HG03575 (cell line): ENCODE data around the gene NAE1.

ENCODE experiments used
- ATAC-seq: cut with Tn5 transposase; IDR thresholded peaks from one replicate; pipeline ENCODE4 v1.9.1; 2021; ENCODE audit not compliant: unreplicated experiment, insufficient number of reproducible peaks, low FRiP score; ENCODE audit errors: extremely low read depth

NAE1 gene

DNA sequence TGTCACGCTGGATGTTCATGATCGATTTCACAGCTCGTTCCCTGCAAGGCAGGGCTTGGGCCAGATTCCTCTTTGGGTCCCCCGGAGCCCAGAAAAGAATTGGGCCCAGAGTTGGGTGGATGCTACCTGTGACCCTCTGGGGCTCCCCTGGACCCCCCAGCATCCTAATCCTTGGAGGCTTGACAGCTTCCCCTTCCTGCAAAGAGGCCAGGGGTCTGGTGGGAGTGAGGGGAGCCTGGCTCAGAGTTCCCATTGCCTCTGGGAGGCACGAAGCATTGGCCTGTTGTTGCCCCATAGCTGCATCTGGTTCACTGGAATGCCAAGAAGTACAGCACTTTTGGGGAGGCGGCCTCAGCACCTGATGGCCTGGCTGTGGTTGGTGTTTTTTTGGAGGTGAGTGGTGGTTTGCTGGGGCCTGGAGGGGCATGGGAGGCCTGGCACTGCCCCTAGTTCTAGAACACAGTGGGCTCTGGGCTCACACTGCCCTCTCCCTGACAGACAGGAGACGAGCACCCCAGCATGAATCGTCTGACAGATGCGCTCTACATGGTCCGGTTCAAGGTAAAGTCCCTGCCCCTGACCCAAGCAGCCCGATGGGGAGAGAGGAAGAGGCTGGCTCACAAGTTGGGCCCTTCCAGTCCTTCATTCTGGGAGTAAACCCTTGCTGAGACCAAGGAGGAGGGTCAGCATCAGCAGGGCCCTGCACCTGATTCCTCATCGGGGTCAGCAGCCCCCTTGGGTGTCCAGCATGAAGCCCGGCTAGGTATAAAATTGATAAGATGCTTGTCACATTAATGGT is 20.6 kb upstream of the NAE1 start:
- no peak for ATAC-seq

DNA sequence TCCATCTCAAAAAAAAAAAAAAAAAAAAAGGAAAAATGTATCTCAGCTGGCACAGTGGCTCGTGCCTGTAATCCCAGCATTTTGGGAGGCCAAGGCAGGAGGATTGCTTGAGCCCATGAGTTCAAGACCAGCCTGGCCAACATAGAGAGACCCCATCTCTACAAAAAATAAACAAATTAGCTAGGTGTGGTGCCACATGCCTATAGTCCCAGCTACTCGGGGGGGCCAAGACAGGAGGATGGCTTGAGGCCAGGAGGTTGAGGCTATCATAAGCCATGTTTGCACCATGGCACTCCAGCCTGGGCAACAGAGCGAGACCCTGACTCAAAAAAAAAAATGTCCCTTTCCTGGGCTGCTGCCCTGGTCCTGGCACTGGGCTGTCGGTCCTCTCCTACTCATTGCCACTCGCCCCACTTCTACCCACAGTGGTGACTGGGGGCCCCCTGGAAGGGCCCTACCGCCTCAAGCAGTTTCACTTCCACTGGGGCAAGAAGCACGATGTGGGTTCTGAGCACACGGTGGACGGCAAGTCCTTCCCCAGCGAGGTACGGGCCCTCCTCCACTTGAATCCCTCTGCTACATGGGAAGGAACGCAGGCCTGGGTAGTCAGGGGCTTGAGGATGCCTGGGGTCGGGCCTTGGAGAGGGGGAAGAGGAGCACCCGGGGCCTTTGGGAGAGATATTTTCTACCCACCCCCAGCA is 19.5 kb upstream of the NAE1 start:
- no peak for ATAC-seq

DNA sequence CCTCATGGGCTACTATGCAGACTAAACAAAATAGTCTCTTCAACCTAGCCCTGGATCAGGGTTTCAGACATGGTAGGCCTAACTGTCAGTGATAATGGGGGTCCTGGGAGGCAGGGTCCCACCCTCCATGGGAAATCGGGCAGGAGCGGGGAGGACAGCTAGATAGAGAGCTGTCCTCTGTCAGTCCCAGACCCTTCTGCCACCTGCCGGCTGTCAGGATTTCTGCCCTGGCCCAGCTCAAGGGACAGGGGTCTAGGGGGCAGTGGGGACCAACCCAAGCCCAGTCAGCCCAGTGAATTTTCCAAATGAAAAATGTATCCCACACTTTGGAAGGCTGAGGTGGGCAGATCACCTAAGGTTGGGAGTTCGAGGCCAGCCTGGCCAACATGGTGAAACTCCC is 18.8 kb upstream of the NAE1 start:
- ATAC-seq: no peak

DNA sequence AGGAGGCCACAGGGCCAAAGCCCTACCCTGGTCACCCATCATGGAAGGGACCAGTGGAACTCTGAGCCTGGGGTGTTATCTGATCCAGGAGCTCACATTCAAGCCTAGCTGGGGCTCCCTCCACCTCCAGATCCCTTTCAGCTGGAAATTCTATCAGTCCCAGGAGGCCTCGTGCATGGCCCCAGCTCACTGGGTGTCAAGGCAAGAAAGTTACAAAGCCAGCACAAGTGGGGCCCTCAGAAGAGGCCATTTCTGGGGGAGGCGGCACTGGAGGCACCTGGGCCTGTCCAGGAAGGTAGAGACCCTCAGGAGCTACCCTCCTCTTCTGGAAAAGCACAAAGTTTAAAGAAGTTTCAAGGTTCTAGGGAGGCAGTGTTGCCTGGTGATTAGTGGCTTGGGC is 18.2 kb upstream of the NAE1 start:
- ATAC-seq: no peak

DNA sequence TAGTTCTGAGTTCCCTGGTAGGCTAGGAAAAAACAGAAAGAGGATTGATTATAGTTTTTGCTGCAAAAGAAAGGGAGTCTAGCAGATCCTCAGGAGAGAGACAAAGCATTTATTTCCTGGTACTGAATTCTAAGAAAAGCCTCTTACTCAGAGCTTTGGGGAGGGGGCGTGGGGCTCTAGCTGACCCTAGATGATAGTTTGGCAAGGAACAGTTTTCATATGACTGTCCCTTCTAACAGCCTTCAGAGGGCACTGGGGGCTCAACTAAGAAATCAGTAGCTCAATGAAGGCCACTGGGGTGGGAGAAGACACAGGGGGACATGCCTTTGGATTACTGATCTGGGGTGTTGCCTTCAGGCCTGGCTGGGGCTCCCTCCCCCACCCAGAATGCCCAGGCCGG is 17.4 kb upstream of the NAE1 start:
- no peak for ATAC-seq

DNA sequence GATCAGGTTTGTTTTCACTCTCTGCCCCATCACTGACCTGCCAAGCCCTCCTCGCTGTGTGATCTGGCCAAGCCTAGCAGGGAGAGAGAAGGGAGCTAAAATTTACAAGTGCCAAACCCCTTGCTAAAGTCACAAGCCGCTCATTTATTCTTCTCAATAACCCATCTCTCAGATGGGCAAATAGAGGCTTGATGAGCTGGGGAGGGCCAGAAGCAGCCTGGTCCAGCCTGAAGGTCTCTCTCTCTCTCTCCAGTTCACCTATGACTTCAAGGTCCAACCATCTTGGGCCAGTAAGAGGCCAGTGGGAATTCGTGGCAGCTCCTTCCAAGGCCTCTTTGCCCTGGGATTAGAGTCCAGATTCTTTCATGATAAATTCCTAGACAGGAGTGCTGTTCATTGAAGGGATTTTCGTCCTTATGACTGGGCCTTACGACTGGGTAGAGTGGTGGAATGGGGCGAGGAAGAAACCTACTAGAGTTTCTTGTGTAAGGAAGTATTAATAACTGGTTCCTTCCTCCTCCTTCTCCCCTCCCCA is 16.8 kb upstream of the NAE1 start:
- ATAC-seq: no peak

DNA sequence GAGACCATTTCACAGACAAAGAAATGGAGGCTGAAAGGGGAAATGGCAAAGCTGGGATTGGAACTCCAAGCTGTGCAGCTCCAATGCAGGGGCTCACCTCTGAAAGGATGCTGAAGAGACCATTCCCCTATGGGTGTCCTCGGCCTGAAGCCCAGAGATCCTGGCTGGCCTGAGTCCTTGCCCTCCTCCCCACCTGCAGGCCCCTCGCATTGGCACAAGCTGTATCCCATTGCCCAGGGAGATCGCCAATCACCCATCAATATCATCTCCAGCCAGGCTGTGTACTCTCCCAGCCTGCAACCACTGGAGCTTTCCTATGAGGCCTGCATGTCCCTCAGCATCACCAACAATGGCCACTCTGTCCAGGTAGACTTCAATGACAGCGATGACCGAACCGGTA is 16.1 kb upstream of the NAE1 start:
- ATAC-seq: no peak

DNA sequence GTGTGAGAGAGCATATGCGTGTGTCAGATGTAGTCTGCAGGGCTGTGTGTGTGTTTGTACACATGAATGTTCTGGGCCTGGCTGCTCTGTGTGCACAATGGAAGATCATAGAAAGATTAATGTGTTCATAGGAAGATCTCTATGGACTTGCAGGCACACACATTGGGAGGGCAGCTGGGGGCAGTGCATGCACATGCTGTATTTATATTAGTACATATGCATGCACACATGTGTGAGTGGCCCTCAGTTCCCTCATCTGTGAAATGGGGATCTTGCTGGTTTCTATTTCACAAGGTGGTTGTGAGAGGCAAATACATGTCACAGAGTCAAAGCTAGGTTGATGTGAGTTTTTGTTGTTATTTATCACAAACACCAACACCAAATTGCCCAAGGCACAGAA is 15.5 kb upstream of the NAE1 start:
- no peak for ATAC-seq

DNA sequence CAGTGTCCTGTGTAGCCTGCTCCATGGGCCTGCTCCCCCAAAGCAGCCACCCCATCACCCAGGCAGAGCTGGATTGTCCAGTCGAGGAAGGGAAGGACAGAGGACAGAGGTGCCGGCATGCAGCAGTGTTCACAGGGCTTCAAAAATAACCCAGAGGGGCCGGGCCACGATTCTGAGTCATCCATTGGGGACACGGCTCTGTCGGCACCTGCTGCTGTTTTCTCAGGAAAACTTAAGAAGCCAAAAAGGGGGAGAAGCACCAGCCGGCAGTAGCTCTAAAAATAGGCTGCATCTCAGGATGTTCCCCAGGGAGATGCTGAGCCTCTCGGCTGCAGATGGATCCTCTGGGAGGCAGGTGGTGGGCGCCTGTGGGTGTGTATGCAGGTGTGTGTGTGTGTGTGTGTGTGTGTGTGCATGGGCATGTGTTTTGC is 15.0 kb upstream of the NAE1 start:
- no peak for ATAC-seq

DNA sequence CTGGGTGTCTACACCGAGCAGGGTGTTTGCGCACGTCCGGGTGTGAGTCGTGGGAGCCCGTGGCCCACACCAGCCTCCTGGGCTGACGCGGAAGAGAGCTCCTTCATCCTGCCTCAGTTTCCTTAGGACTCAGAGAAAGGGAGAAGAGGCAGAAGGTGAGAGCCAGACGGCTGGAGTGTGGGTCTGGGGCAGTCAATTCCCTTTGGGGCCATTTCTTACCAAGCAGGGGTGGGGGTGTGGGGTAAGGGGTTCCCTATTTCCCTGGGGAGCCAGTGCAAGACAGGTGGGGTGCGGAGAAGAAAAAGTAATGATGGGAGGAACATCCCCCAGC is 14.3 kb upstream of the NAE1 start:
- ATAC-seq: no peak

DNA sequence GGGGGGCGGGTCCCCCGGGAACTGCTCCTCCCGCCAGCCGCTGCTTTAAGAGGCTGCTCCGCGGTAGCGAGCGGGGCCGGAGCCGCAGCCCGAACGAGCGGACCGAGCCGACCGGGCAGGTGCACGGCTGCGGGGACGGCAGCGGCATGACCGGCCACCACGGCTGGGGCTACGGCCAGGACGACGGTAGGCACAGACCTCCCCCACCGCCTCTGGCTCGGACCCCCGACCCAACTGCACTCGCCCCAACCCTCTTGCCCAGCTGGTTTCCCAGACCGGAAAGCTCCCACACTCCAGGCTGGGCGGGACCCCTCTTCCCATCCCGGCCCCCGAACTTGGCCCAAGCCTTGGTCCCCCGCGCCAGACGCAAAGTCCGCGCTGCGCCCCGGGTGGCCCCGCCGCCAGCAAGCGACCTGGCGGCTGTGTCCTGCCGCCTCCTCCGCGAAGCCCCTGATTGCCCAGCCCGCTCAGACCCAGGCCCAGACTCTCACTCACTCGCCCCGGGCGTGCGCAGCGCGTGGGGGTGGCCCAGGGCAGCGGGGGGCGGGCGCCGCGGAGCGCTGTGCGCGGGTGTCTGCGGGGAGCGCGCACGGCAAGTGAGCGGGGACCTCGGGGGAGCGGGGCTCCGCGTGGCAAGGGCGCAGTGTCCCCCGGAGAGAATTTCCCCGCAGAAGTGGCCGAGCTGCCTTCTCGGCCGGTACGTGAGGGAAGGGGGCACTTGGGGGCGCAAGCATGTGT is 13.7 kb upstream of the NAE1 start, which contains the start of gene CA7:
Gene CA7 (plus strand): TSS at position 73 of the 738 bp plus-strand sequence. CDS start 74 bp downstream, at position 147.
- ATAC-seq: no peak

DNA sequence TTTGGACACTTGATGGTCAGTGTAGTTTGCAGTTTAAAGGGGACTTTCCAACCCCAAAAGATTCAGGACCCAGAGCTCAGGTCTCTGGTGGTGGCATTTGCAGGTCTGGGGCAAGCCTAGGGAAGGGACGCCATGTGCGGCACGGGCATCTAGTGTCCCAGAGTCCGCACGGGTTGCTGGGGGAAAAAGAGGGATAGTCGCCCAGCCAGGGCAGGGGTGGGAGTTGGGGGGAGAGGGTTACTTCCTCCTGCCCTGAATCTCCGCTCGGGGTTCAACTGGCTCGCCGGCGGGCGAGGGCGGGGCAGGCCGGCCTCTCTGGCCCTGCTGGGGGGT is 13.2 kb upstream of the NAE1 start:
- ATAC-seq: no peak

DNA sequence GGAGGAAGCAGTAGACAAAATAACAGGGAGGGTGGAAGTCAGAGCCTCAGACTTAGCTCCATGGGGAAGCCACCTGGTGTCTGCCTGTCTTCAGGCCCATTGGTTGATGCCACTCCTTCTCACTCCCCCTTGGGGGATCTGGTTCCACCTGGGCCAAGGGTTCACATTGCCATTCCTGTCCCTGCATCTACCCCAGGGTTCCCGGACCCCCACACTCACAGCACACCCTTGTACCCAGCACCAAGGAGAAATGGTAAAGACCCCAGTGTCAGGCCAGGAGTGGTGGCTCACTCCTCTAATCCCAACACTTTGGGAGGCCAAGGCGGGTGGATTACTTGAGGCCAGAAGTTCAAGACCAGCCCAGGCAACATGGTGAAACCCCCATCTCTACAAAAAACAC is 12.4 kb upstream of the NAE1 start:
- ATAC-seq: no peak

DNA sequence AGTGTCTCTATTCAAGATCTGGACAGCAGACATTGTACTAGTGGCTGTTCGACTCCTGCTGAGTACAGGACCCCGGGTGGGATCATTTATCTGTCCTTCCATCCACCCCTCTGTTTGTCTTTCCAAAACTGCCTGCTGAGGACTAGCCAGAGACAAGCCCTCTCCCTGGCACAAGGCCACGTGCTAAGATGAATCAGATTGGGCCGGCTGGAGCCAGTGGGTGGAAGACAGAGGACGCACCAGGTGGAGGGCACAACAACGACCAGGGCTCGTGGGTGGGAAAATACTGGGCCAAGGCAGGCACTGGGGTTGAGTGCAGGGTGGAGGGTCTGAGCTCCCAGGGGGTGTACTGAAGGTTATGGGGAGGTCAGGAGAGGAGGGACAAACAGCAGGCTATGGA is 12.0 kb upstream of the NAE1 start:
- ATAC-seq: no peak

DNA sequence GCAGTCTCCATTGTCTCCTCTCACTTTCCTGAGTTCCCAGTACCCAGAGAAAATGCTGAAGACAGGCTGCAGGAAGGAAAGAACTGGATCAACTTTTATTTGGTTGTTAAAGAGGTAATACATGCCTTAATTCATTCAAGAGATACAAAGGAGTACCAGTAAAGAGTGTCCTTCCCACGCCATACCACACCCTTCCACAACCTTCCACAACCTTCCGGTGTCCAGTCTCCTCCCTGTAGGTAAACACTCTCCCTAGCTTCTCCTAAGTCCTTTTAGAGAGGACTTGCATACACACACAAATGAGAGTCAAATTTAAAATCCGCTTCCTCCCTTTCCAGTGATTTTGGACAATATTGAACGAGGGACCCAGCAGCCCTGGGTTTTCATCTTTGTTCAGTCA is 10.6 kb upstream of the NAE1 start:
- ATAC-seq: no peak

DNA sequence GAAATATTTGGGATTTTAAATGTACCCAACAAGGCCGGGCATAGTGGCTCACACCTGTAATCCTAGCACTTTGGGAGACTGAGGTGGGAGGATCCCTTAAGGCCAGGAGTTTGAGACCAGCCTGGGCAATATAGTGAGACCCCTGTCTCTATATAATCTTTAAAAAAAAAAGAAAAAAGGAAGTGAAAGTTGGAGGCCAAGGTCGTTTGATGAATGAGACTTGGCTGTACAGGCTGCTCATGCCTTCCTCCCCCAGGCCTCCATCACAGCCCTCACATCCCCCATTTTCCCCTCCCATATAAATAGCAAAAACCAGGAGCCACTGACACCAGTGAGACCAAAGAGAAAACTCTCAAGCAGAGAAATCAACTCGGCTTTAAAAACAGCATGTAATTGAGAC is 10.1 kb upstream of the NAE1 start:
- ATAC-seq: no peak

DNA sequence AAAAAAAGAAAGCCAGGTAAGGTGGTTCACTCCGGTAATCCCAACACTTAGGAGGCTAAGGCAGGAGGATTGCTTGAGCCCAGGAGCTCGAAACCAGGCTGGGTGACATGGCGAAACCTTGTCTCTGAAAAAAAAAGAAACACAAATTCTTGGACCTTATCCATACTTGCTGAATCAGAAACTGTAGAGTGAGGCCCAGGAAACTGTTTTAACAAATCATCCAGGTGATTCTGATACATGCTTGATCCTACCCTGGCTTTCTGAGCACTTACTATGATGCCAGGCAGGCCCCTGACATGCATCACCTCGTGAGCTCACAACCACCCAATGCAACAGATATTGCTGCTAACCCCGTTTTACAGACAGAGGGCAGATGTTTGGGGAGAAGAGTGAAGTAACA is 4.0 kb upstream of the NAE1 start:
- ATAC-seq: no peak

DNA sequence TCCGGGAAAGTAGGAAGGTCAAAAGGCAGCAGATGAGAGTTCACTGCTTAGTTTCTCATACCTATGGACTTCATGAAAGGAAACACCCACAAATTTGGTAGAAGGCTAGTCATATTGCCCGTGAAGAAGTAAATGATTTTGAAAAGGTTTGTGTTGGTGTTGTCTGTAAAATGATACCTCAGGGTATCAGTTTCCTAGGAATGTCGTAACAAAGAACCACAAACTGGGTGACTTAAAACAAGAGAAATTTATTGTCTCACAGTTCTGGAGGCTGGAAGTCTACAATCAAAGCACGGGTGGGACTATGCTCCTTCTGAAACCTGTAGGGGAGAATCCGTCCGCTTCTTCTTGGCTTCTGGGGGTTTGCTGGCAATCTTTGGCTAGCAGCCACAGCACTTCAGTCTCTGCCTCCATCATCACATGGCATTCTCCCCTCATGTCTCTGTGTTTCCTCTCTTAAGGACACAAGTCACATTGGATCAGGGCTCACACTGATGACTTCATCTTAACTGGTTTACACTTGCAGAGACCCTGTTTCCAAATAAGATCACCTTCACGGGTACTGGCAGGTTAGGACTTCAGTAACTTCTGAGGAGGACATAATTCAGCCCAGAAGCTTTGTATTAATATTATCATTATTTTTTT is 2.0 kb upstream of the NAE1 start:
- no peak for ATAC-seq

DNA sequence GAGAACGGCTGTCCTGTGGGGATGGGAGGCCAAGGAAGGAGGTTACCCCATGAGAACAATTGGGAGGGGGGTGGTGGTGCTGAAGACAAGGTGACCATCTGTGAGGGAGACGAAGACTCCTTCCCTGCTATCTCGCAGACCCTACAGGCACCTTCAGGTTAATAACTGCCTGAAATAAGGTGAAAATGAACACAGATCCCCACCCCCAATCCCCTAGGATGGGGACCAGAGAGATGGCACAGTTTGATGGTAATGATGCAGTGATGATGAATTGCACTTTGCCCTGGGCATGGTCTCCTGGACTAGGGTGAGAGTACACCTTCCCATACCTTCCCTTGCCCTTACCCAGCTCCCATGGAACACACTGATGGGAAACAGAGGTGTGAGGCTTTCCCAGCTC is 1.4 kb upstream of the NAE1 start:
- no peak for ATAC-seq

DNA sequence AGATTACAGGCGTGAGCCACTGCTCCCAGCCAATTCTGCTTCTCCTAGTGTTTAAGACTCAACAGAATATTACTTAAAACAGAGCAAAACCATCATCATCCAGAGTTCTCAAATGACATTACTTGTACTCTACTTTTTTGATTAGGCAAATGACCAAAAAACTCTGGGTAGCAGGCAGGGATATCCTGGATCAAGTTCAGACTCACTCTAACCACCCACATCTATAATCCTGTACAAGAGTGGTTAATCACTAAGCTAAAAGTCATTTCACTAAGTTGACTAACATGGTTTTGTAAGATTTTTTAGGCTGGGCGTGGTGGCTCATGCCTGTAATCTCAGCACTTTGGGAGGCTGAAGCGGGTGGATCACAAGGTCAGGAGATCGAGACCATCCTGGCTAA is 6.8 kb downstream of the NAE1 start:
- no peak for ATAC-seq
